H1 (cell line): ENCODE data around the gene DNMT3B. TPM values are rescaled to one million over a fixed set of nuclear protein-coding genes. Genes with fewer than 3 reads are reported as not detected.

Source experiments
- CTCF ChIA-PET: fragments of 300-600 bp; sonication (Branson Sonifier 250); formaldehyde crosslinking; loops from one replicate; lab custom pipeline; 2021; ENCODE audit not compliant: partially characterized antibody; lab: Charles Lee
- POLR2A ChIA-PET: fragments of 300-600 bp; sonication (Branson Sonifier 250); formaldehyde crosslinking; loops from one replicate; lab custom pipeline; 2021; ENCODE audit warnings: inconsistent platforms; ENCODE audit not compliant: partially characterized antibody; lab: Charles Lee
- DNase-seq, 2 experiments: peaks; one replicate each; pipeline versions ENCODE4 v3.0.0 to v3.0.0-alpha.2; 2010 to 2022; ENCODE audit warnings: low spot score in 2 of 2, low read depth in 1 of 2, mixed read lengths in 1 of 2
- FAIRE-seq: peaks from 2 replicates; lab custom pipeline; 2011; peaks lifted over from hg19 to GRCh38; lab: Jason Lieb, UNC
- H2AFZ ChIP-seq: 2 replicates; pipeline ENCODE4 v1.8.1; 2012; ENCODE audit warnings: low read length, inconsistent platforms
- H2AK5ac ChIP-seq: 2 replicates; pipeline ENCODE4 v1.6.1; 2013; ENCODE audit warnings: low read depth, low read length
- H2BK120ac ChIP-seq: replicated peaks from 2 replicates; pipeline ENCODE3; 2013; ENCODE audit warnings: low read depth, low read length, inconsistent platforms
- H2BK12ac ChIP-seq: 2 replicates; pipeline ENCODE4 v1.6.1; 2013; ENCODE audit warnings: low read depth, low read length
- H2BK15ac ChIP-seq: 2 replicates; pipeline ENCODE4 v1.6.1; 2013; ENCODE audit warnings: low read length
- H2BK20ac ChIP-seq: 2 replicates; pipeline ENCODE4 v1.6.1; 2013; ENCODE audit warnings: low read length
- H2BK5ac ChIP-seq: 2 replicates; pipeline ENCODE4 v1.6.1; 2013; ENCODE audit warnings: low read depth, low read length
- H3K14ac ChIP-seq: 2 replicates; pipeline ENCODE4 v1.6.1; 2013; ENCODE audit warnings: inconsistent platforms; ENCODE audit not compliant: insufficient read length
- H3K18ac ChIP-seq: 2 replicates; pipeline ENCODE4 v1.6.1; 2013; ENCODE audit warnings: low read length; ENCODE audit errors: extremely low read depth
- H3K23ac ChIP-seq: 2 replicates; pipeline ENCODE4 v1.6.1; 2013; ENCODE audit warnings: inconsistent platforms; ENCODE audit not compliant: insufficient read length
- H3K23me2 ChIP-seq: 2 replicates; pipeline ENCODE4 v1.6.1; 2013; ENCODE audit warnings: low read depth, low read length
- H3K27ac ChIP-seq: 2 replicates; pipeline ENCODE4 v1.6.1; 2011; ENCODE audit warnings: low read depth, low read length, inconsistent platforms
- H3K27me3 ChIP-seq, 4 experiments: replicated peaks in 1 of 4; 1 replicate in 1 of 4; 2 replicates in 3 of 4; pipeline versions ENCODE4 v1.6.1 to v1.8.1; 2011 to 2013; ENCODE audit warnings: low read length in 3 of 4, mild to moderate bottlenecking in 3 of 4, inconsistent platforms in 2 of 4, mixed read lengths in 2 of 4, moderate library complexity in 1 of 4; ENCODE audit not compliant: control insufficient read depth in 3 of 4, insufficient read depth in 3 of 4; ENCODE audit errors: extremely low read depth in 1 of 4
- H3K36me3 ChIP-seq, 4 experiments: 2 replicates each; pipeline versions ENCODE4 v1.6.1 to v1.8.1; 2011 to 2013; ENCODE audit warnings: mild to moderate bottlenecking in 4 of 4, low read length in 3 of 4, moderate library complexity in 2 of 4, control low read depth in 1 of 4, inconsistent platforms in 1 of 4; ENCODE audit not compliant: insufficient read depth in 4 of 4, control insufficient read depth in 2 of 4
- H3K4ac ChIP-seq: replicated peaks from 2 replicates; pipeline ENCODE3; 2013; ENCODE audit warnings: low read length, low read depth, mixed read lengths, inconsistent platforms; ENCODE audit not compliant: insufficient read length
- H3K4me1 ChIP-seq, 4 experiments: replicated peaks in 1 of 4; 1 replicate in 1 of 4; 2 replicates in 3 of 4; pipeline versions ENCODE4 v1.6.1 to v1.8.1; 2011 to 2013; ENCODE audit warnings: low read length in 3 of 4, inconsistent platforms in 2 of 4, mixed read lengths in 1 of 4; ENCODE audit not compliant: insufficient read depth in 4 of 4, control insufficient read depth in 3 of 4
- H3K4me2 ChIP-seq, 2 experiments: 2 replicates each; pipeline versions ENCODE4 v1.6.1 to v1.8.1; 2011 to 2013; ENCODE audit warnings: low read depth in 2 of 2, low read length in 2 of 2, control low read depth in 1 of 2, inconsistent platforms in 1 of 2, mild to moderate bottlenecking in 1 of 2; ENCODE audit not compliant: insufficient read depth in 1 of 2
- H3K4me3 ChIP-seq, 4 experiments: fragments of 200-600, 300-600 bp in 1 of 4; sonication (generic), shearing (Covaris generic), sonication (Bioruptor Twin) in 1 of 4; 2 replicates each; pipeline versions ENCODE4 v1.5.1 to v1.8.1; 2011 to 2016; ENCODE audit warnings: low read length in 4 of 4, low read depth in 3 of 4, control low read depth in 2 of 4, inconsistent platforms in 2 of 4, mild to moderate bottlenecking in 2 of 4, mixed read lengths in 1 of 4, moderate library complexity in 1 of 4; ENCODE audit not compliant: insufficient read depth in 2 of 4; ENCODE audit errors: extremely low read depth in 1 of 4
- H3K56ac ChIP-seq: replicated peaks from 2 replicates; pipeline ENCODE3; 2013; ENCODE audit warnings: low read depth, mild to moderate bottlenecking, mixed read lengths, low read length, inconsistent platforms; ENCODE audit not compliant: insufficient read length
- H3K79me1 ChIP-seq: 2 replicates; pipeline ENCODE4 v1.6.1; 2013; ENCODE audit warnings: low read depth, low read length, control low read depth
- H3K79me2 ChIP-seq, 2 experiments: 2 replicates each; pipeline versions ENCODE4 v1.6.1 to v1.8.1; 2012 to 2013; ENCODE audit warnings: low read length in 2 of 2, mild to moderate bottlenecking in 2 of 2, inconsistent platforms in 1 of 2; ENCODE audit not compliant: insufficient read depth in 2 of 2, control insufficient read depth in 1 of 2
- H3K9ac ChIP-seq, 4 experiments: replicated peaks in 1 of 4; 1 replicate in 1 of 4; 2 replicates in 3 of 4; pipeline versions ENCODE4 v1.6.1 to v1.8.1; 2011 to 2013; ENCODE audit warnings: low read depth in 3 of 4, low read length in 3 of 4, control low read depth in 2 of 4, mild to moderate bottlenecking in 2 of 4, moderate library complexity in 2 of 4, inconsistent platforms in 1 of 4; ENCODE audit errors: extremely low read depth in 1 of 4
- H3K9me3 ChIP-seq, 2 experiments: 2 replicates each; pipeline versions ENCODE4 v1.6.1 to v1.8.1; 2012 to 2013; ENCODE audit warnings: mild to moderate bottlenecking in 2 of 2, moderate library complexity in 2 of 2, control low read depth in 1 of 2, inconsistent platforms in 1 of 2, low read depth in 1 of 2, low read length in 1 of 2, mixed read lengths in 1 of 2; ENCODE audit not compliant: insufficient read depth in 2 of 2
- H4K20me1 ChIP-seq, 2 experiments: replicated peaks in 1 of 2; 2 replicates each; pipeline versions ENCODE3 to v1.8.1; 2011 to 2013; ENCODE audit warnings: inconsistent platforms in 2 of 2, low read length in 2 of 2, mild to moderate bottlenecking in 1 of 2; ENCODE audit not compliant: insufficient read depth in 2 of 2, control insufficient read depth in 1 of 2
- H4K5ac ChIP-seq: 2 replicates; pipeline ENCODE4 v1.6.1; 2013; ENCODE audit warnings: low read length, low read depth, mixed read lengths, inconsistent platforms; ENCODE audit not compliant: insufficient read length
- H4K8ac ChIP-seq: 2 replicates; pipeline ENCODE4 v1.8.0; 2013; ENCODE audit warnings: mild to moderate bottlenecking, moderate library complexity, low read length, inconsistent platforms; ENCODE audit not compliant: insufficient read depth; ENCODE audit errors: extremely low read depth
- H4K91ac ChIP-seq: replicated peaks from 2 replicates; pipeline ENCODE3; 2013; ENCODE audit warnings: low read length, mixed read lengths, inconsistent platforms; ENCODE audit not compliant: insufficient read length
- MAFK ChIP-seq: IDR thresholded peaks from 2 replicates; pipeline ENCODE4 v1.6.1; 2012; ENCODE audit warnings: low read depth, mild to moderate bottlenecking, improper control_type of control experiment, low read length
- WGBS, 2 experiments: shearing (Covaris generic) in 1 of 2; methylation state at CpG; one replicate each; pipeline versions ENCODE4 v1.1.6 to v1.1.7; 2013 to 2015; ENCODE audit warnings: low lambda C conversion rate in 2 of 2, mixed read lengths in 2 of 2, inconsistent platforms in 1 of 2, low coverage in 1 of 2, missing lambda C conversion rate in 1 of 2; ENCODE audit not compliant: insufficient replicate concordance in 2 of 2, insufficient coverage in 1 of 2, insufficient read length in 1 of 2; ENCODE audit errors: extremely low coverage in 1 of 2, missing lambda C conversion rate in 1 of 2; 5-methylcytosine and 5-hydroxymethylcytosine counted together
- polyA plus RNA-seq, 7 experiments: library from polyadenylated mRNA; depleted of rRNA in 3 of 7; stranded (reverse) in 5 of 7; unstranded in 2 of 7; fragments of >200 nt in 5 of 7; fragments of 200-250 nt in 2 of 7; gene quantifications; 1 replicate in 5 of 7; 2 replicates in 1 of 7; 4 replicates in 1 of 7; pipeline versions ENCODE4 v1.2.1 to v1.2.3, GENCODE V29; 2011 to 2013; ENCODE audit warnings: missing spikeins in 2 of 7, mixed read lengths in 2 of 7
- total RNA-seq: library from RNA; stranded (reverse); fragmentation: NEBNext Ultra II Directional; extraction: Animal tissue kit (Norgen Biotek cat#: 25700); gene quantifications from 2 replicates; pipeline ENCODE4 v1.2.1, GENCODE V29; 2021

DNMT3B gene
- total and polyA plus RNA-seq, 2 of the 8 experiments (the other 6 are each of a cell fraction or from before 2014, with no cell fraction given) = 433 to 1,016 TPM

- no peak overlapping the region for H4K91ac ChIP-seq
- H2BK15ac ChIP-seq = no peak overlapping the region
- H3K56ac ChIP-seq = no peak overlapping the region
- H3K14ac ChIP-seq = no peak overlapping the region
- peaks cover 5% of the 10 kb centered on the region for H3K79me1 ChIP-seq
- no peak overlapping the region for H4K8ac ChIP-seq
- H2AFZ ChIP-seq = no peak overlapping the region
- no peak for TF ChIP-seq MAFK
- H3K23me2 ChIP-seq = no peaks in the 10 kb centered on the region
- ChIA-PET CTCF (interaction anchor here (1.0 to 4.8 kb wide), 2 partner anchors 17 to 97 kb away, joined by 3 to 22 read pairs; no protein-coding TSS in a partner anchor), POLR2A (interaction anchor here (0.7 to 14.6 kb wide), 8 partner anchors 9 to 301 kb away, joined by 3 to 239 read pairs (median 4); partner anchors contain the start of gene COMMD7)
- H3K4me1 ChIP-seq = peaks cover 12 to 32% (median 22%) of the 10 kb centered on the region in 4 experiments; a peak in 6 of 7 replicates
- no peak overlapping the region for H2BK20ac ChIP-seq
- peak overlapping the region; percentile 31 to 48; a peak in 3 of 4 replicates for H3K4me2 ChIP-seq
- no peak overlapping the region for H3K4ac ChIP-seq
- H3K9me3 ChIP-seq = no peaks in the 10 kb centered on the region
- H3K18ac ChIP-seq = no peak overlapping the region
- 84% methylated on average over 3 of the region's 3 CpGs; no CpG with 5 or more reads in 1 of the 2 experiments for WGBS, 2 experiments
- no peak for DNase-seq
- no peak overlapping the region for H2BK120ac ChIP-seq
- no peak overlapping the region for H2BK5ac ChIP-seq
- H2BK12ac ChIP-seq = no peak overlapping the region
- H2AK5ac ChIP-seq = no peak overlapping the region
- peaks cover 52 to 59% of the 10 kb centered on the region in 2 experiments for H4K20me1 ChIP-seq
- no peak overlapping the region for H3K23ac ChIP-seq
- H4K5ac ChIP-seq = no peak overlapping the region
- H3K4me3 ChIP-seq = no peak overlapping the region; a peak in 1 of 8 replicates
- no peaks in the 10 kb centered on the region for H3K27me3 ChIP-seq
- H3K36me3 ChIP-seq = peaks cover 11 to 92% (median 21%) of the 10 kb centered on the region in 4 experiments
- FAIRE-seq = no peak
- H3K9ac ChIP-seq = no peak overlapping the region
- H3K79me2 ChIP-seq = peaks cover 75 to 100% of the 10 kb centered on the region in 2 experiments
- H3K27ac ChIP-seq = no peak overlapping the region
These were observed 9.9 kb downstream of the DNMT3B start for GRCh38 chr20:32772046-32772445.
